ENCODE results near the gene CEMIP. TPM values are rescaled to one million over a fixed set of nuclear protein-coding genes. Genes with fewer than 3 reads are reported as not detected.
A peak's percentile ranks its signal among the peaks of the same experiment; 100 is the strongest.

The CEMIP gene
- total RNA-seq, 1 donor from 2014 or later: 0.44 TPM

- TF ChIP-seq CTCF (IDR thresholded peaks at IDR 0.05; ENCODE audit: borderline replicate concordance): no peak
- intact Hi-C loops (cut with micrococcal nuclease): no loop called here
- H3K27ac ChIP-seq (replicated peaks): no peak overlapping the region
- no peak overlapping the region for H3K4me3 ChIP-seq
- no peak for DNase-seq
- H3K4me1 ChIP-seq: peaks cover 4% of the 10 kb centered on the region
- peaks cover 11% of the 10 kb centered on the region for H3K36me3 ChIP-seq
- no peaks in the 10 kb centered on the region for H3K27me3 ChIP-seq (ENCODE audit: low read depth)
- no peaks in the 10 kb centered on the region for H3K9me3 ChIP-seq (replicated peaks)
Measured at GRCh38 chr15:80971143-80971542, 192.0 kb downstream of the CEMIP start.

- Histone ChIP-seq H3K27me3 (ENCODE audit: low read depth) (no peaks in the 10 kb centered on the region), H3K4me3 (no peak overlapping the region), H3K4me1 (peaks cover 8% of the 10 kb centered on the region), H3K27ac (replicated peaks) (no peak overlapping the region), H3K36me3 (peaks cover 11% of the 10 kb centered on the region), H3K9me3 (replicated peaks) (no peaks in the 10 kb centered on the region)
- no peak for TF ChIP-seq CTCF (IDR thresholded peaks at IDR 0.05; ENCODE audit: borderline replicate concordance)
- DNase-seq: no peak
- intact Hi-C loops (cut with micrococcal nuclease): no loop called here
Measured at GRCh38 chr15:80972276-80972675, 193.1 kb downstream of the CEMIP start.

GRCh38 chr15:80974914-80975313 is 195.7 kb downstream of the CEMIP start:
- peaks cover 29% of the 10 kb centered on the region for H3K4me1 ChIP-seq
- no peaks in the 10 kb centered on the region for H3K9me3 ChIP-seq (replicated peaks)
- no peak for TF ChIP-seq CTCF (IDR thresholded peaks at IDR 0.05; ENCODE audit: borderline replicate concordance)
- peaks cover 17% of the 10 kb centered on the region for H3K36me3 ChIP-seq
- DNase-seq: no peak
- intact Hi-C loops (cut with micrococcal nuclease): no loop called here
- H3K27ac ChIP-seq (replicated peaks): no peak overlapping the region
- H3K27me3 ChIP-seq (ENCODE audit: low read depth): no peaks in the 10 kb centered on the region
- no peak overlapping the region for H3K4me3 ChIP-seq

- Histone ChIP-seq H3K27ac (replicated peaks) (no peak overlapping the region), H3K4me1 (peaks cover 30% of the 10 kb centered on the region), H3K36me3 (peaks cover 34% of the 10 kb centered on the region), H3K4me3 (no peak overlapping the region), H3K27me3 (ENCODE audit: low read depth) (no peaks in the 10 kb centered on the region), H3K9me3 (replicated peaks) (no peaks in the 10 kb centered on the region)
- intact Hi-C loops (cut with micrococcal nuclease): no loop called here
- TF ChIP-seq CTCF (IDR thresholded peaks at IDR 0.05; ENCODE audit: borderline replicate concordance): no peak
- DNase-seq: no peak
Measured at GRCh38 chr15:80976851-80977250, 197.7 kb downstream of the CEMIP start.

GRCh38 chr15:80977627-80978036 is 198.5 kb downstream of the CEMIP start:
- no peak overlapping the region for H3K27ac ChIP-seq (replicated peaks)
- H3K27me3 ChIP-seq (ENCODE audit: low read depth): no peaks in the 10 kb centered on the region
- DNase-seq: peak; percentile 46
- intact Hi-C loops (cut with micrococcal nuclease): no loop called here
- no peaks in the 10 kb centered on the region for H3K9me3 ChIP-seq (replicated peaks)
- H3K4me1 ChIP-seq: peaks cover 30% of the 10 kb centered on the region
- TF ChIP-seq CTCF (IDR thresholded peaks at IDR 0.05; ENCODE audit: borderline replicate concordance): peak; percentile 66
- no peak overlapping the region for H3K4me3 ChIP-seq
- H3K36me3 ChIP-seq: peaks cover 35% of the 10 kb centered on the region

All from left ventricle myocardium inferior (tissue), 1 donor.